H4 (cell line): ENCODE measurements around the gene TRIM66. TPM values are rescaled to one million over a fixed set of nuclear protein-coding genes. Genes with fewer than 3 reads are reported as not detected.
"Not testable (repeated sequence)": the region's sequence is repeated elsewhere in the genome, so short reads cannot be mapped to it uniquely, and the experiment has no call there.

Experiments
- DNase-seq: peaks from one replicate; pipeline ENCODE4 v3.0.0-alpha.2; 2015; ENCODE audit warnings: low spot score
- total RNA-seq: library from RNA; depleted of rRNA; stranded (reverse); fragments of >200 nt; shearing (Covaris generic); gene quantifications from 2 replicates; pipeline ENCODE4 v1.2.3, GENCODE V29; 2014

The TRIM66 gene
- total RNA-seq, 1 experiment from 2014 or later = 3.4 TPM

DNA sequence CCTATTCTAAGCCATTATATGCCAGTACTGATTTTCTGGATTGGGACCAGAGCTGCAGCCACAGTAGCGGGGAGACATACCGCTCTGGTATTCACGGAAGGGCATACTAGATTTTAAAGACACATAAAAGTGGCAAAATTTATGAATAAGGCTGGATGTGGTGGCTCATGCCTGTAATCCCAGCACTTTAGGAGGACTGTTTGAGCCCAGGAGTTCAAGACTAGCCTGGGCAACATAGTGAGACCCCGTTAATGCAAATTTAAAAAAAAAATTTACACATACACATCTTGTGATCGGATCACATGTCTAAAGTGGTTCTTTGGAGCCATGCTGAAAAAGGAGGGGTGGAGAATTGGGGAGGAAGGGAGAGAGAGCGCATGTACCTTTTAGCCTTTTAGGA is 9.1 kb upstream of the TRIM66 start:
- DNase-seq = no peak

GRCh38 chr11:8690374-8691342 is 8.2 kb upstream of the TRIM66 start:
- no peak for DNase-seq

GRCh38 chr11:8689726-8690255 is 7.3 kb upstream of the TRIM66 start:
- DNase-seq = no peak

GRCh38 chr11:8688414-8689362 is 6.2 kb upstream of the TRIM66 start:
- peak; percentile 98 for DNase-seq

- DNase-seq = no peak
Observed at GRCh38 chr11:8686325-8686724, 3.9 kb upstream of the TRIM66 start.

GRCh38 chr11:8685820-8686219 is 3.4 kb upstream of the TRIM66 start:
- no peak for DNase-seq

GRCh38 chr11:8685306-8685705 is 2.8 kb upstream of the TRIM66 start:
- no peak for DNase-seq

- no peak for DNase-seq
Observed at GRCh38 chr11:8684600-8685290, 2.3 kb upstream of the TRIM66 start.

- peak; percentile 30 for DNase-seq
Observed at GRCh38 chr11:8683115-8683807, 796 bp upstream of the TRIM66 start.

- DNase-seq = no peak
Observed at GRCh38 chr11:8681837-8682302, 595 bp downstream of the TRIM66 start.

GRCh38 chr11:8679006-8679405 is 3.5 kb downstream of the TRIM66 start:
- no peak for DNase-seq

DNA sequence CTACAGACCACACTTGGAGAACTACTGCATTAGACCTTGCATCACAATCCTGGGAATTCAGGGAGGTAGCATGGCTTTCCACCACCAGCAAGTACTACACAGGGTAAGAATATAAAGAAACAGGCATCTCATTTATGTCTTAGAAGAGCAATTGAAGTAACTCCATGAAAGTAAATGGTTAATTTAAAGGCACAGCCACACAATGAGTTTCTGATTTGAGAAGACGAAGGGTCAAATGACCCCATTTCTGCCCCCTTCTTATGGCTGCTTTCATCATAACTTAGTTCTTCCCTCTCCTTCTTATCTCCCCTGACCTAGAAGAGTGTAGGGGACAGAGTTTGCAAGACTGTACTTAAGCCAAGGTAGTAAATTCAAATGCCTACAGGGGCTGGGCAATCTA is 6.0 kb downstream of the TRIM66 start:
- no peak for DNase-seq

DNA sequence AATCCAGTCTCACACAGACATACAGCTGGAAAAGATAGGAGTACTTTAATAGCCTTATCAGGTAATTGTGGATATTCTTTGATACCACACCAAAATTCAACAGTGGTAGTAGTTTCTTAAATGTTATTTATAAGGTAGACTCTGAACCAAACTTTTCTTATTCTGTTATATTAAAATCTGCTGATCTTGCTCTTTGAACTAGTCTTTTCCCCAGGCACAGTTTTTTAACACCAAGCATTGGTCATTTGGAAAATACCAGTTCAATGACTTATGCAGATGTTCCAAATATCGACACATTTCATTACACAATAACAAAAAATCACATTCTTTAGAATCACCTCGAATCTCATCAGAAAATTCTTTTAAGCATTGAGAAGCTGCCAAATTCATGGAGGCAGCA is 7.6 kb downstream of the TRIM66 start:
- DNase-seq = no peak

DNA sequence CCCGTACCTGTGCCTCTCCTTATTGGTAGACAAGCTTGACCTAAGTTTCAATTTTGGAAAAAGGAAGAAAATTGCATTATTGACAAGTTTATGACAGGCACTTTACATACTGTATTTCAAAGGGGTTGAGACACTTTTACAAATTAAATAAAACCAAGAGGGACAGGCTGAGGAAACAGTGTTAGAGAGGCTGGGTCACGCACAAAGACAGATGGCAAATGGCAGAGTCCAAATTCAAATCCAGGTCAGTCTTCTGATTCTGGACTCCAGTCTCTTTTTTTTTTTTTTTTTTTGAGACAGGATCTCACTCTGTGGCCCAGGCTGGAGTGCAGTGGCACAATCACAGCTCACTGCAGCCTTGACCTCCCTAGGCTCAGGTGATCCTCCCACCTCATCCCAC is 10.1 kb downstream of the TRIM66 start:
- no peak for DNase-seq

GRCh38 chr11:8671651-8672062 is 10.8 kb downstream of the TRIM66 start:
- peak; percentile 83 for DNase-seq

DNA sequence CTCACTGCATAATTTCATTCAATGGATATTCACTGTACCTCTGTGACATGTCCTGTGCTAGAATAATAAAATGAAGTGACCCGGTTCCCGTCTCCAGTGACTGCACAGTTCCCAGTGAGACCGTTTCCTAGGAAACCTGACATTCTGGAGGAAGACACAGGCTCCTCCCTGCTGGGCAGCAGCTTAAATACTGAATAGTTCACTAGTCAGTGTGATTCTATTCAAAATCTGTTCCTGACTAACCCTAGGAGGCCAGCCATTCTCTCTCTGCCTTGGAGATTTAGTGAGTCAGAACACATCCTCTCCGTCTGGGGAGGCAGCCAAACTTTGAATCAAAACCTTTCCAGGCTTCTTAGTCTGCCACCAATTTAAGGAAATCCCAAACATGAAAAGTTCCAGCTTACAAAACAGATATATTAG is 11.3 kb downstream of the TRIM66 start:
- DNase-seq = peak; percentile 75

GRCh38 chr11:8670081-8670480 is 12.4 kb downstream of the TRIM66 start:
- not testable (repeated sequence) for DNase-seq

DNA sequence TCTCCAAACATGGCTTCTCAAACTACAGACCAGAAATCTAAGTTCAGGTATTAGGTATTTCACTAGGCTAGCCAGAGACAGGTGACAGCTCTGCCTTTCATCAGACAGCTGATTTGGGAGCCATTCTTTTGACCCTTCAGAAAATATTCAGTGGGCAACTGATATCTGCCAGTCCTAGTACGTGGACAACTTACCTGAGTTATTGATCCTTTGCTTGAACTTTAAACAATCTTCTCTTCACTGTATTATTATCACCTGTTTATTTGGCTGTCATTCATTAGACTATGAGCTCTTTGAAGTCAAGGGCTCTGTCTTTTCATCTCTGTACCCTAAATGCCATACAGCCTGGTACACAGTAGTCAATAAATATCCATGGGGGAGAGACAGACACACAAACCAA is 17.2 kb downstream of the TRIM66 start:
- no peak for DNase-seq

GRCh38 chr11:8661001-8661795 is 21.3 kb downstream of the TRIM66 start:
- DNase-seq = no peak
